Fibroblast of peridontal ligament (primary cell): ENCODE data around the gene SRCAP.
A peak's percentile ranks its signal among the peaks of the same experiment; 100 is the strongest.
"Not testable (repeated sequence)": the region's sequence is repeated elsewhere in the genome, so short reads cannot be mapped to it uniquely, and the experiment has no call there.

Experiments
- DNase-seq: peaks from one replicate; pipeline ENCODE4 v3.0.0-alpha.2; 2010; ENCODE audit errors: extremely low read depth

The SRCAP gene

GRCh38 chr16:30664616-30665109 is 34.3 kb upstream of the SRCAP start:
- no peak for DNase-seq

- no peak for DNase-seq
These were observed 33.7 kb upstream of the SRCAP start for GRCh38 chr16:30665155-30665829.

GRCh38 chr16:30665830-30666190 is 33.2 kb upstream of the SRCAP start:
- no peak for DNase-seq

GRCh38 chr16:30666681-30667080 is 32.3 kb upstream of the SRCAP start:
- peak; percentile 28 for DNase-seq

DNA sequence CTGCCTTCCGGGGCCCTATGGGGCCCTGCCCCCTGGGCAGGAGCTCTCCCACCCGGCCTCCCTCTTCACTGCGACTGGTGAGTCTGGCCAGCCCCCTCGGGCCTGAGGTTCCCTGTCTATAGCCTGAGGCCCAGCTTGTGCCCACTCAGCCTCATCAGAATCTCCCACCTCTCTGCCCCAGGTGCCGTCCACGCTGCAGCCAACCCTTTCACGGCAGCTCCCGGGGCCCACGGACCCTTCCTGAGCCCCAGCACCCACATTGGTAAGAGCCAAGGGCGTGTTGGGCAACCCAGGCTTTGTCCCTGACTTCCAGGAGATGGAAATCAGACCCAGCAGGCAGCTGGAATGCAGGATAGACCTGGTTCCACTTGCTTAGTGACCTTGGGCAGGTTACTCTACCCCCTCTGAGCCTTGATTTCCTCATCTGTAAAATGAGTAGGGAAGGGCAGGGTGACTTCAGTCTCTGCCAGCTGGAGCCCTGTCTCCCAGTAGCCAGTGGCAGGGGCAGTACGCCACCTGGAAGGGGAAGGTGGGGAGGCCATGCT is 31.5 kb upstream of the SRCAP start:
- DNase-seq: no peak

GRCh38 chr16:30668393-30668792 is 30.6 kb upstream of the SRCAP start:
- DNase-seq: no peak

- DNase-seq: no peak
These were observed 29.7 kb upstream of the SRCAP start for GRCh38 chr16:30669026-30669902.

DNA sequence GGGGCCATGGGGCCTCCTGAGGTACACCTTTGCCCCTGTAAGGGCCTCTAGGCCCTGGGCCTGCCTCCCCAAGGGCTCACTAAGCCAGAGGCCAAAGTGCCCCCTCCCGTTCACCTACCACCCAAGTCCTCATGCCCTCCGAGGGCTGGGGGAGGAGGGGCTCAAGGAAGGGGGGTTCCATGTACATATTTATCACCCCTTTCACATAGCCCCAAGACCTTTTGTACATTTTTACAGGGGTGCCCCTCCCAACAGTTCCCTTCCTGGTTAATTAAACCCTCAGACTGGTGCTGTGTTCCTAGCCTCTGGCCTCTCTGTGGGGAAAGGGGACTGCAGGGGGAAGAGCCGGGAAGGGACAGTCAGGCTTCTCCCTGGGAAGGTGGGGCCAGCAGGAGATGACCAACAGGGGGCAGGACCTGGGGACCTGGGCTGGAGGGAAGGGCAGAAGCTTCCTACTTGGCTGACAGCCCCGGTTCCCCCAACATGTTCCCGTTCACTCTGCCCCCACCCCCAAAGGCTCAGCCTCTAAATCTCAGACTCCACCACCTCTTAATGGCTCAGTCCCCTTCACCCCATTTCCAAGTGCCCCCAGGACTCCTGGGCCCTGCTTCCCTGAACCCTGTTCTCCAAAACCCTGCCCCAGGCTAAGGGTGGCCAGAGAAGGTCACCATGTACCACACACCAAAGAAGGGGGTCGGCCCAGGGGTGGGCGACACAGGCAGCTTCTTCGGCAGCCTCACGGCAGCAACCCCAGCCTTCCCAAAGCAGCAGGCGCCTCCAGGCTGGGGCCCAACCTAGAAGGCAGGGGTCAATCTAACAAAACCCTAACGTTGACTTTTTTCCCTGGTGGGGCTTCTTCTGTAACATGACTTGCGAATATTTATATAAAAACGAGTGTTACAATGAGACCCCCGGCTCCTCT is 28.8 kb upstream of the SRCAP start:
- DNase-seq: no peak

DNA sequence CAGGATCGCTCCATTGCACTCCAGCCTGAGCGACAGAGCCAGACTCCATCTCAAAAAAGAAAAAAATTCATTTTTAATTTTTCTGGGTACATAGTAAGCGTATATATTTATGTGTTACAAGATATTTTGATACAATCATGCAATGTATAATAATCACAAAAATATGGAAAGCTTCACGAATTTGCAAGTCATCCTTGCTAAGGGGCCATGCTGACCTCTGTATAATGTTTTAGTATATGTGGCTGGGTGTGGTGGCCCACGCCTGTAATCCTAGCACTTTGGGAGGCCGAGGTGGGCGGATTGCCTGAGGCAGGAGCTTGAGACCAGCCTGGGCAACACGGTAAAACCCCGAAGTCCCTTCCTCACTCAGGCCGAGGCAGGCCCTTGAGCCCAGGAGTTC is 23.8 kb upstream of the SRCAP start:
- no peak for DNase-seq

DNA sequence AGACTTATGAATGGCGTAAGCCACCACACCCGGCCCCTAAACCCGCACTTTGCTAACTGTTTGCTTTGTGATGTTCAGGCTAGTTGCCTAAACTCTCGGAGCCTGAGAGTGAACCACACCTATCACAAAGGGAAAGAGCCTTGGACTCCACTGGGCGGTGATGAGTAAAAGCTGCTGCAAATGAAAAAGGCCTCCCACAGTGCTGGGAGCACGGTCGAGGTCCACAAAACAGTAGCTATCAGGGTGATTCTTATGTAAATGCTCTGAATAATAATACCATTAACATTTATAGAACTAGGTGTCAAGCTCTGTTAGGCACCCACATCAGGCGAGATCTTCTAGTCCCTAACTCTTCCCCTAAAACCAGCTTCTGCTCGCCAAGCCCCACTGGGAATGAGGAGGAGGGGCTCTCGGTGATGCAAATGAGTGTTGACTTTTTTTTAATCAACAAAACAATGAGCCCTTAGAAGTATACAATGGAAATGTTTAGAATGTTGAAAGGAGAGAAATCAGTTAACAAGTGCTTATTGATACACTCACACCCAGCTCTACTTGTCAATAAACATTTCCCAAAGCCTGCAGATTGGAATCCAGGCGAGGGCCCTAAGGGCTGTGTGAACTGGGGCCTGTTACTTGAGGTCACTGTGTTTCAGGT is 20.9 kb upstream of the SRCAP start:
- no peak for DNase-seq

GRCh38 chr16:30678586-30678970 is 20.4 kb upstream of the SRCAP start:
- DNase-seq: no peak

- no peak for DNase-seq
These were observed 18.6 kb upstream of the SRCAP start for GRCh38 chr16:30680326-30680725.

GRCh38 chr16:30688701-30689100 is 10.3 kb upstream of the SRCAP start:
- no peak for DNase-seq

DNA sequence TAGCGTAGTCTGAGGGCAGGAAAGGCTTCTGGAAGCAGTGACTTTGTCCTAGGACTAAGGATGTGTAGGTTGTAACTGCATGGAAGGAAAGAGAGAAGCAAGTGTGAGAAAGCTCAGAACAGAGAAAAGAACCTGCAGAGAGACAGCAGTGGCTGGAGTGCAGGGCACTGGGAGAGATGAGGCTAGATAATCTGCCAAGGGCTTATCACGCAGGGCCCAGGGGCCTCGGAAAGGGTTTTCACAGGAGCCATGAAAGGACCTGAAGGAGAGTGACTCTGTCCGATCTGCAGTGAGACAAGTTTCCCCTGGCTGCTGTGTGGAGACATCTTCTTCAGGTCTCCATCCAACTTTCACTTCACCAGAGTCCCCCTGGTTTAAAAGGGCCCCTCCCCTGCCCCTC is 7.1 kb upstream of the SRCAP start:
- DNase-seq: no peak

GRCh38 chr16:30692396-30693064 is 6.4 kb upstream of the SRCAP start:
- peak; percentile 12 for DNase-seq

DNA sequence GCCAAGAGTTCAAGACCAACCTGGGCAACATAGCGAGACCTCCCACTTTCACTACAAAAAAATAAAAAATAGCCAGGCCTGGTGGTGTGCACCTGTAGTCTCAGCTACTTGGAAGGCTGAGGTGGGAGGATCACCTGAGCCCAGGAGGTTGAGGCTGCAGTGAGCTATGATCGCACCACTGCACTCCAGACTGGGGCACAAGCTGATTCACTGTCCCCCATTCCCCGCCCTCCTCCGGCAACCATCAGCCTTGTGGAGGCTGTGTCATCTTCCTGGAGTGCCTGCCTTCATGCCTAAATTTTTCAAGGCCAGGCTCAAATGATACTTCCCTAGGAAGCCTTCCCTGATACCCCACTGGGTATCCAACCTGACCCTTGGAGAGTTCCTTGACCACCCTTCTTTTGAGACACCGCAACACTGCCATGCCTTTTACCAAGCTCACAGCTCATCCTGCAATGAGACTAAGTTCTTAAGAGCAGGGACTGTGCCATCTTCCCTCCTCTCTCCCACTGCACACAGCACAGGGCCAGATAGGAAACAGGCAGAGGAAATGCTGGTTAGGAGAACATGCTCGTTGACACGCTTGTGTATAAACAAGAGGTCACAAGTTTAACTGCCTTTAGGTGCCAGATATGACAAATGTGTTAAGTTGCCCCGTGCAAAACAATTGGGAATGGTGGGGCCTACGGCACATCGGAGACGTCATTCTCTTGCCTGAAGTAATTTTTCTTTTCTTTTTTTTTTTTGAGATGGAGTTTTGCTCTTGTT is 3.9 kb upstream of the SRCAP start:
- no peak for DNase-seq

DNA sequence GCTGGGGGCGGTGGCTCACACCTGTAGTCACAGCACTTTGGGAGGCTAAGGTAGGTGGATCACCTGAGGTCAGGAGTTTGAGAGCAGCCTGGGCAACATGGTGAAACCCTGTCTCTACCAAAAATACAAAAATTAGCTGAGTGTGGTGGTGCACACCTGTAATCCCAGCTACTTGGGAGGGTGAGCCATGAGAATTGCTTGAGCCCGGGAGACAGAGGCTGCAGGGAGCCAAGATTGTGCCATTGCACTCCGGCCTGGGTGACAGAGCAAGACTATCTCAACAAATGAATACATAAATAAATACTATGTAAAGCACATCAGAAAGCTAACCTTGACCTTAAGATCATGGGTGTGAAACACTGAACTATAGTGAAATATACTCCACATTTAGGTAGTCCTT is 2.3 kb upstream of the SRCAP start:
- not testable (repeated sequence) for DNase-seq

DNA sequence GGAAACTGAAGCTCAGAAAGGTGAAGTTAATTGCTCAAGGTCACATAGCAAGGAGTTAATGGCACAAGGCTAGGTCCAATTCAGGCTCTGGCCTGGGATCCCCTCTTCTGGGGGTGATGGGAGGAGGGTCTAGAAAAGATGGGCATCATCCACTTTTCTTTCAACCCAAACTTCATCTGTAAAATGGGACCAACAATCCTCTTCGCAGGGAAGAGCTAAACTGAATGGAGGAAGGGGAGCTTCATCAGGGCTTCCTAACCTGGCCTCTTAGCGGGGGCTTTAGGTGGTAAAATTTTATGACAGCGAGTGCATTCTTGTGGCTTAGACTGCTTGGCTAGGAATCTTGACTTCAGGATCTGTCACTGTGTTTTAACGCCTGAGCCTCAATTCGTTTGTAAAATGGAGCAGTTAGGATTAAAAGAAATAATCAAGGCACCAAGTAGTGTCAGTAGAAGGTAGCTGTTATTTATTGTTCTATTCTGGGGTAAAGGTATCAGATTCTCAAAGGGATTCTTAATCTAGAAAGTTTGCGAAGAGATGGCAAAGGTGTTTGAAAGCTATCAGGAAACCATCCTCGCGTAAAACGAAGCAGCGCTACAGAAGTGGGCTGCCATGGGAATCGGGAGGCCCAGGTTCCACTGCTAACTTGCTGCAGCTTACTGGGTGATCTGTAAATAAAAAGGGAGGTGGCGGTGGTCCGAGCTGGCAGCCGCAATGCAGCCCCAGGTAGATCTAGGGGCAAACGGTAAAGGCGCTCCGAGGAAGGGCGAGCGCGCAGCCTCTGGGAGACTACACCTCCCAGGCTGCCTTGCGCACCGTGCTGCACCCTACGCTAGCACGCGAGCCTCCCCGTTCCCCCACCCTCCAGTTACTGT is 1.5 kb upstream of the SRCAP start:
- DNase-seq: no peak
